ENCODE results near the gene SAMD4B.

- TF ChIP-seq CTCF (IDR thresholded peaks at IDR 0.05) = no peak
- no peak for TF ChIP-seq POLR2A (IDR thresholded peaks at IDR 0.05)
- no peak for TF ChIP-seq POLR2AphosphoS5 (IDR thresholded peaks at IDR 0.05)
Observed at GRCh38 chr19:39334444-39334976, 7.7 kb upstream of the SAMD4B start.

All from stomach (tissue), 4 donors.